IPS-NIHi11 (cell line): ENCODE results near the gene TNFRSF6B.

Source experiments
- DNase-seq: peaks from one replicate; pipeline ENCODE4 v3.0.0; 2012; ENCODE audit warnings: mixed read lengths, low spot score

TNFRSF6B gene

DNA sequence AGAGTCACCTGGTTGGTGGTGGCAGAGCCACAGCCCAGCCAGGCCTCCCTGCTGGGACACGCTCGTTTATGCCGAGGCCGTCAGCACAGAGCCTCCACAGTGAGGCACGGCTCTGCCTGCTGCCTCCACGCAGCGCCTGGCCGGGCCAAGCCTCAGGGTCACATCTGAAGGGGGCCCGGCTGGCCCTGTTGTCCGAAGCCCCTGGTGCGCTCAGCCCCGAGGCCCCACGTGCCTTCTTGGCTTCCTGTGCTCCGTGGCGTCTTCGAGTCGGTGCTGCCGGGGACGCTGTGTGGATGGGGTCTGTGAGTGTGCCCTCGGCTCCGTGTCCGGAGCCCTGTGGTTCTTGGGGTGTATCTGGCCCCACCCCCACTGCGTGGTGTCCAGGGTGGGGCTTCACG, 10.4 kb upstream of the TNFRSF6B start:
- DNase-seq: no peak

DNA sequence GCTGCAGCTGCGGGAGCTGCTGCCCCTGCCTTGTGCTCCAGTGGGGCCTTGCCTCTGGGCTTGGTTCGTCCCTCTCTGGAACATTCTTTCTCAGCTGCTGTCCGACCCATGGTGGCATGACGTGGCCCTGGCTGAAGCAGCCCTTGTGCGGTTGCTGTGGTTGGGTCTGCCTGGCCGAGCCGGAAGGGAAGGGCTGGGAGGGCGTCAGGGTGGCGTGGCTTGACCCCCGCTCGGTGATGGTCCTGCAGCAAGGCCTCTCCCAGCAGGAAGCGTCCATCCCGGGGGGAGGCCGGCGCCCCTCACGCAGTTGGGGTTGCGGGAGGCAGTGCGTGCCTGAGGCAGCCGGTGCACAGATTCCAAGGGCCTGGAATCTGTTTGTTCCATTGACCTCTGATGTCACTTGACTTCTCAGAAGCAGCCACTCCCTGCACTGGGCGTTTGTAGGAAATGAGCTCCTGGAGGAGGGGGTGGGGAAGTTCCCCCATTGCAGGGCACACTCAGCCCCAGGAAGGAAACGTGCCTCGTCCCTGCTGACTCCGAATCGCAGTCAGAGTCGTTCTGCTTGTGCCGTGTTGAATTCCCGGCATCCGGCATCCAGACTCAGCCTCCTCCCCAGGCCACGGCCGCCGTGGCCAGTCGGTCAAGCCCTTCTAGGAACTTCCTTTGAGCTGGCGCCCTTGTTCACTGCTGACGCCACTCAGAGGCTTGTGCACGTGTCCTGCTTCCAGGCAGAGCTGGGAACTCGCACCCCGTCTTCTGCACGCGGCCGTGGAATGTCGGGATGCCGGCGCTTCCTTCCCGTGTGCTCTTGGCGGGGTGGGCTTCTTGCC, 9.7 kb upstream of the TNFRSF6B start:
- DNase-seq: no peak

DNA sequence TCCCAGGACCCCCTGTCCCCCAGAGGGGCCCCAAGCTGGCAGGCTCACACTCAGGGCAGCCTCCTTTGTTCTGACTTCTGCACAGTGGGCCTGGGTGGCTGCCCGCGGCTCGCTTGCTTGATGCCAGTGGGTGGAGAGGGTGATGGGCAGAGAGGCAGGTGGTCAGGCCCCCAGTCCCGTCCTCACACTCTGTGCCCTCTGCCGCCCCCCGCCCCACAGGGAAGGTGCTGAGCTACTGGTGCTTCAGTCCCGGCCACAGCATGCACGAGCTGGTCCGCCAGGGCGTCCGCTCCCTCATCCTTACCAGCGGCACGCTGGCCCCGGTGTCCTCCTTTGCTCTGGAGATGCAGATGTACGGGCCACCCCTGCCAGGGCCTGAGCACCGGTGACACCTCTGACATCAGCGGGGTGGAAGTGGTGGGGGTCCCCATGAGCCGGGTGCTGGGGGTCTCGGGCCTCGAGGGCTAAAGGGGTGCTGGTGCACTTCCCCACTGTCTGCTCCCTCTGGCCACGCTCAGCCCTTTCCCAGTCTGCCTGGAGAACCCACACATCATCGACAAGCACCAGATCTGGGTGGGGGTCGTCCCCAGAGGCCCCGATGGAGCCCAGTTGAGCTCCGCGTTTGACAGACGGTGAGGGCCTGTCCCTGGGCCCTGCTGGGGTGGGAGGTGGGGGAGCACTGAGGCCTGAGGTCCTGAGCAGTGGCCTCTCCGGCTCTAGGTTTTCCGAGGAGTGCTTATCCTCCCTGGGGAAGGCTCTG, 8.9 kb upstream of the TNFRSF6B start:
- no peak for DNase-seq

DNA sequence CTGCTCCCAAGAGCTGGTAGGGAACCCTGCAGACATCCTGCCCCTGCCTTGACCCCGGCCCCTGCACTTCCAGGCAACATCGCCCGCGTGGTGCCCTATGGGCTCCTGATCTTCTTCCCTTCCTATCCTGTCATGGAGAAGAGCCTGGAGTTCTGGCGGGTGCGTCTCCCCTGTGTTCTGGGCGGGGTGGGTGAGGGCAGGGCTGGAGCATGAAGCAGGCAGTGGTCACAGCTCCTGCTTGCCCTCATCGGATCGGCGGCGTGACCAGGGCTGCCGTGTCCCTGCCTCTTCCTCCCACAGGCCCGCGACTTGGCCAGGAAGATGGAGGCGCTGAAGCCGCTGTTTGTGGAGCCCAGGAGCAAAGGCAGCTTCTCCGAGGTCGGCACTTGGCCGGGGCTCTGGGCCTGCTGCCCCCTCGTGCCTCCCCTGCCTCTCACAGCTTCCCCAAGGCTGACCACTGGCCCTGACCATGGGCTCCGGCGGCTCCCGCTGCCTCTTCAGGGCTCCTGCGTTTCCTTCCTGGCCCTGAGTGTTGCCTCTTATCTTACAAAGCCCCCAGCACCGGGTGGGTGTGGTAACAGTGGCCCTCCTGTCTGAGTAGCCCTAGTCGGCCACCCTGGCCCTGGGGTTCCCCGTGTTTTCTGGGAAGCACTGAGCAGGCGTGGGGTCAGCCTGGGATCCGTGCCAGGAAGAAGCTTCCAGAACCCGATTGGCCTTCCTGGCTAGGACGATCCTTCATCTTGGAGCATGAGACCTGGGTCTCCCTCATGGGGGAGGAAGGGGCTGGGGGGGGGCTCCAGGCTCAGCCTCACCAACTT, 8.0 kb upstream of the TNFRSF6B start:
- DNase-seq: no peak

DNA sequence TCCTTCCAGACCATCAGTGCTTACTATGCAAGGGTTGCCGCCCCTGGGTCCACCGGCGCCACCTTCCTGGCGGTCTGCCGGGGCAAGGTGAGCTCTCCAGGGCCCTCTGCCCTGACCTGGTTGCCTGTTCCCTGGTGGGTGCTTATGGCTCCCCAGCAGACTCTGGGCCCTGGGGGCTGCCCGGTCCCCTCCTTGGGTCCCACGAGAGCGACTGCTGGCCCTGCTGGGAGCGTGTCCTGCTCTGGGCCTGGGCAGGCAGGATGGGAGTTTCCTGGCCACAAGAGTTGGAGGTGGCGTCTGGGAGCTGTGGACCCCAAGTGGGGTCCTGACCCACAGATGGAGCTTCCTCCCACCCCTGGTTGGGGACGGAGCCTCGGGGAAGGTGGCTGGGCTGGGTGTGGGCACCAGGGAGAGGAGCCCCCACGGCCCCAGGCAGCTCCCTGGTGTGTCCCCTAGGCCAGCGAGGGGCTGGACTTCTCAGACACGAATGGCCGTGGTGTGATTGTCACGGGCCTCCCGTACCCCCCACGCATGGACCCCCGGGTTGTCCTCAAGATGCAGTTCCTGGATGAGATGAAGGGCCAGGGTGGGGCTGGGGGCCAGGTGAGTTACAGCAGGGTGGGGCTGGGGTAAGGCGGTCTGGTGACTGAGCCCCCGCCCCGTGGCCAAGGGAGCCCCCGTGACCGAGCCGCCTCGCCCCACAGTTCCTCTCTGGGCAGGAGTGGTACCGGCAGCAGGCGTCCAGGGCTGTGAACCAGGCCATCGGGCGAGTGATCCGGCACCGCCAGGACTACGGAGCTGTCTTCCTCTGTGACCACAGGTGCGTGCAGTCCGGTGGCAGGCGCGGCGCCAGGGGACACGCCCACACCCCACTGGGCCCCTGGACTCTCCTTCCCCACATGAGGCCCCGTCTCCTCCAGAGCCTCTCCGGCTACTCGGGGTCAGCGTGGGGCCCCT, 7.1 kb upstream of the TNFRSF6B start:
- no peak for DNase-seq

DNA sequence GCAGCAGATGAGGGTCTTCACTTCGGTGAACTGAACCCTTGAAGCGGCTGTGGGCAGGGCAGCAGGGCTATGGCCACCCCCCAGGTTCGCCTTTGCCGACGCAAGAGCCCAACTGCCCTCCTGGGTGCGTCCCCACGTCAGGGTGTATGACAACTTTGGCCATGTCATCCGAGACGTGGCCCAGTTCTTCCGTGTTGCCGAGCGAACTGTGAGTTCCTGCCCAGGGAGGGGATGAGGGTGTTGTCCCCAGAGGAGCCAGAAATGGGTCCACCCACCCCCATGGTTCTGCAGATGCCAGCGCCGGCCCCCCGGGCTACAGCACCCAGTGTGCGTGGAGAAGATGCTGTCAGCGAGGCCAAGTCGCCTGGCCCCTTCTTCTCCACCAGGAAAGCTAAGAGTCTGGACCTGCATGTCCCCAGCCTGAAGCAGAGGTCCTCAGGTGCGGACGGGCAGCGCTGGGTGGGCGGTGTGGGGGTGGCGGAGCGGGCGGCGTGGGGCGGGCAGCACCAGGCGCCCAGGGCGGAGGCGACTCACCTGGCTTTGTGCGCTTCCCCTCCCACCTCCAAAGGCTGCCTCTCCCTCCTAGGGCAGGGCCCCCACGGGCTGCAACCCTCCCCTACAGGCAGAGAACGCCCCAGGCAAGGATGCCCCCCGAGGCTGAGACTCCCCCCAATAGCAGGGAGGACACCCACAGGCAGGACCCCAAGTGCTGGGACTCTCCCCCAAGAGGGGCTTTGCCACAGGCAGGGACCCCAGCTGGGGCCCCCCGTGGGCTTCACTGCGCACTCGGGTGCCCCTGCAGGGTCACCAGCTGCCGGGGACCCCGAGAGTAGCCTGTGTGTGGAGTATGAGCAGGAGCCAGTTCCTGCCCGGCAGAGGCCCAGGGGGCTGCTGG, 6.2 kb upstream of the TNFRSF6B start:
- no peak for DNase-seq

DNA sequence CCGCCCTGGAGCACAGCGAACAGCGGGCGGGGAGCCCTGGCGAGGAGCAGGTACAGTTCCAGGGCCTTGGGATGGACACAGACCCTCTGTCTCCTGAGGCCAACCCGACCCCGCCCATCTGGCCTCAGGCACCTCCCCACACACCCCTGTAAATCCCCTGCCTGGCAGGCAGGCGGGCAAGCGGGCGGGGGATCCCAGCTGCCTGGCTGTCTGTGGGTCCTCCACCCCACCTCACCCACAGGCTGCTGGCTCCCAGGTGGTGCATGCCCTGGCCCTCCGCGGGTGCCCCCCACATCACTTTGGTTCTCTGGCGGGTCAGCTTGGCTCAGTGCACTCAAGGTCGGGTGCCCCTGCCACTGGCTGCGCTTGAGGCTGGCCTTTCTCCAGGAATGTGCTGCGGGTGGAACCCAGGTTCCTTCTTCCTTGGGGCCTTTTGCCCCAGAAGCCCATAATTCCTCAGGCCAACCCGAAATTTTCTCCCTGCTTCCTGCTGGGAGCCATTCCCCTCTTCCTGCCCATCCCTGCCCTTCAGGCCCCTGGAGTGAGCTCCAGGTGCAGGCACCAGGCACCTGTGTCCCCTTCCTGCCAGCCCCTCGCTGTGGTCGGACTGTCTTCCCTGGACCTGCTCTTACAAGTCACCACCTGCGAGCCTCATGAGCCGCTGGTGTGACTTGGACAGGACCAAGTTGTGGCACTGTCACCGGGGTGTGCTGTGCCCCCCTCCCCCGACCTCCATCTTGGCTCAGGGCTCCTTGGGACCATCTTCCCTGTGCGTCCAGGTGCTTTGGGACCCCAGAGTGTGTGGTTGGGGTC, 5.3 kb upstream of the TNFRSF6B start:
- DNase-seq: no peak

DNA sequence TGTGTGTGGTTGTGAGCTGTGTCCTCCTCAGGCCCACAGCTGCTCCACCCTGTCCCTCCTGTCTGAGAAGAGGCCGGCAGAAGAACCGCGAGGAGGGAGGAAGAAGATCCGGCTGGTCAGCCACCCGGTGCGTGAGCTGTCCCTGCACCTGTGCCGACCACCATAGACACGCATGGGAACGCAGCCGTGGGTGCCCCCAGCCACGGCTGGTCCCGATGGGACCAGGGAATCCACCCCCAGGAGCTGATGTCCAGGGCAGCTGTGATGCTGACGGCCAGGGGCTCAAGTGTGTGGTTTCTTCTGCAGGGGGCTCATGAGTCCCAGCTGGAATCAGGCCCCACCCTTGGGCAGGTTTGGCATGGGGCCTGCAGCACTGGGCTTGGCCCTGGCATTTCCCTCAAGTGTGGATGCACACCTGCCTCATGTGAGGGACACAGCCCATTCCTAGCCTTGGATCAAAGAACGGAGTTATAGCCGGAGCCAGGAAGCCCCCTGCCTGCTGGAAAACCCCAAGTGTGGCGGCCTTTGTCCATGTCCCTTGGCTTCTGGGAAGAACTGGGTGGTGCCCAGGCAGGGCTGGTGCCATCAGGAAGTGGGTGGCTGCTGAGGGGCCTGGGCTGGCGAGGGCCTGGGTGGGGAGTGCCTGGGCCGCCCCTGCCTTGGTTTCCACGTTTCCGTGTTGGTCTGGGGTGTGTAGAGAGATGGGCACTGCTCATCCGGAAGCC, 4.6 kb upstream of the TNFRSF6B start:
- DNase-seq: no peak

DNA sequence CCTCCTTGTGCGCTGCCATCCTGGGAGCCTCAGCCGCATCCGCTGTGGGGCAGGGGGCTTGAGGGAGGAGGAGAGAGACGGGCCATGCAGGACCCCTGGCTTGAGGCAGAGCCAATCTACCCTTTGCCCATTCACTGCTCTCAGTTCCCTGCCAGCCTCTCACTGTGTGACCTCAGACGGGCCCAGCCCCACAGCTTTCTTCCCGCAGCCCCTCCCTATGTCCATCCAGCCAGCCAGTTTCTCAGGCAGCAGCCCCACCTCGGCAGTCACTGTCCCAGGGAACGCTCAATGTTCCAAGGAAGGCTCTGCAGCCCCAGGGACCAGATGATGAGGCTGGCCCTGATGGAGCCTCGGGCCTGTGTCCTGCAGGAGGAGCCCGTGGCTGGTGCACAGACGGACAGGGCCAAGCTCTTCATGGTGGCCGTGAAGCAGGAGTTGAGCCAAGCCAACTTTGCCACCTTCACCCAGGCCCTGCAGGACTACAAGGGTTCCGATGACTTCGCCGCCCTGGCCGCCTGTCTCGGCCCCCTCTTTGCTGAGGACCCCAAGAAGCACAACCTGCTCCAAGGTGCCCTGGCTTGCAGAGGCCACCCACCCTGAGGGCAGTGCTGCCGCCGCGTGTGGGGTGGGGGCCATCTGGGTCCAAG, 3.9 kb upstream of the TNFRSF6B start:
- DNase-seq: no peak

DNA sequence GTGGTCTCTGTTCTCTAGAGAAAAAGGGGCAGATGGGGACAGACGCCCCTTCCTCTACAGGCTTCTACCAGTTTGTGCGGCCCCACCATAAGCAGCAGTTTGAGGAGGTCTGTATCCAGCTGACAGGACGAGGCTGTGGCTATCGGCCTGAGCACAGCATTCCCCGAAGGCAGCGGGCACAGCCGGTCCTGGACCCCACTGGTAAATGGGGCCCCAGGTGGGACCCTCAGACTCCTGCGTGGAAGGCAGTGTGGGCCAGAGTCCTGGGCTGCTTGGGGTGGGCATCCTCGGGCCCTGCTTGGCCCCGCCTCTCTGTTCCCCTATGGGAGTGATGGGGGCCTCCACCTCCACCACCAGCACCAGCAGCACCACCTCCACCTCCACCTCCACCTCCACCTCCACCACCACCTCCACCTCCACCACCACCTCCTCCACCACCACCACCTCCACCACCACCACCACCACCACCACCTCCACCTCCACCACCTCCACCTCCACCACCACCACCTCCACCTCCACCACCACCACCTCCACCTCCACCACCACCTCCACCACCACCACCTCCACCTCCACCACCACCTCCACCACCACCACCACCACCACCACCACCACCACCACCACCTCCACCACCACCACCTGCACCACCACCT, 3.2 kb upstream of the TNFRSF6B start:
- DNase-seq: peak; percentile 12

DNA sequence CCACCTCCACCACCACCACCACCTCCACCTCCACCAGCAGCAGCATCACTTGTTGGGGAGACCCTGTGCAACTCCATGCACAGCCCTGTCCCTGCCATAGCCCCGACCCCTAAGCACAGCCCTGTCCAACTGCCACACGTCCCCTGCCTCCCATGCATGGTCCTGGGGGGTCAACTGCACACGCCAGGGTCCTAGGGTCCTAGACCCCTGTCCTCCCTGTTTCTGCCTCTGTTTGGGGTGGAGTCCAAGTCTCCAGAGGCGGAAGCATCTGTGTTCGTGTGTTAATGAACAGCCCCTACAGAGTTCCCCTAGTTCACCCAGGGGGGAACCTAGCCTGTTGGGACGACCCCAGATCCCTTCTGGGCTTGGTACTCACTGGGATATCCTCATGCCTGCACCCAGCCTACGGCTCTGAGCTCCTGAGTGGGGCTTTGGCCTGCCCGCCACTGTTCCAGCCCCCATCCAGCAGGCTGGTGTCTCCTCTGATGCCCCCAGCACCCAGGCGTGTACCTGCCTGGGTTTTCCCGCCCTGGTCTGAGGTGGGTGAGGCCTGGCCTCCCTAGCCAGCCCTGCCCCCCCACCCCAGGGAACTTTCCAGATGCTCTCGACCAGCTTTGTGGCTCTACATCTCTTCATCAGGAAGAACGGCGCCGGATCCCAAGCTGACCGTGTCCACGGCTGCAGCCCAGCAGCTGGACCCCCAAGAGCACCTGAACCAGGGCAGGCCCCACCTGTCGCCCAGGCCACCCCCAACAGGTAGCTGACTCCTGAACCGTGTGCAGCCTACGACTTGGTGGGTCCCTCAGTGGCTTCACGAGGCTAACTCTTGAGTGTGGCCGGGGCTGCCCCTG, 2.5 kb upstream of the TNFRSF6B start:
- peak; percentile 10 for DNase-seq

DNA sequence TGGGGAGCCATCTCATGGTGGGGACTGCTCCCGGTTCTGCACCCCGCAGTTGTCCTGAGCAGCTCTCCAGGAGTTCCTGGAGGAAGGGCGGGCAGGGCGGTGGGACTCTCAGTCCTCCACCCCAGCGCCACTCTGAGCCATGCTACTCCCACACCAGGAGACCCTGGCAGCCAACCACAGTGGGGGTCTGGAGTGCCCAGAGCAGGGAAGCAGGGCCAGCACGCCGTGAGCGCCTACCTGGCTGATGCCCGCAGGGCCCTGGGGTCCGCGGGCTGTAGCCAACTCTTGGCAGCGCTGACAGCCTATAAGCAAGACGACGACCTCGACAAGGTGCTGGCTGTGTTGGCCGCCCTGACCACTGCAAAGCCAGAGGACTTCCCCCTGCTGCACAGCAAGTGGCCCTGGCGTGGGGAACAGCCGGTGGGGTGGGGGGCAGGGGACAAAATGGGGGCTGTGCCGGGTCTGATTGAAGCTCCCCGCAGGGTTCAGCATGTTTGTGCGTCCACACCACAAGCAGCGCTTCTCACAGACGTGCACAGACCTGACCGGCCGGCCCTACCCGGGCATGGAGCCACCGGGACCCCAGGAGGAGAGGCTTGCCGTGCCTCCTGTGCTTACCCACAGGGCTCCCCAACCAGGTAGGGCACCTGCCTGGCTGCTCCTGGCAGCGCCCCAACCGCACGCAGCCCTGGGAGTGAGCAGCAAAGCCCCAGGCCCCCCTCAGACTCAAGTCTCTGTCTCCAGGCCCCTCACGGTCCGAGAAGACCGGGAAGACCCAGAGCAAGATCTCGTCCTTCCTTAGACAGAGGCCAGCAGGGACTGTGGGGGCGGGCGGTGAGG, 1.6 kb upstream of the TNFRSF6B start:
- DNase-seq: peak; percentile 27

DNA sequence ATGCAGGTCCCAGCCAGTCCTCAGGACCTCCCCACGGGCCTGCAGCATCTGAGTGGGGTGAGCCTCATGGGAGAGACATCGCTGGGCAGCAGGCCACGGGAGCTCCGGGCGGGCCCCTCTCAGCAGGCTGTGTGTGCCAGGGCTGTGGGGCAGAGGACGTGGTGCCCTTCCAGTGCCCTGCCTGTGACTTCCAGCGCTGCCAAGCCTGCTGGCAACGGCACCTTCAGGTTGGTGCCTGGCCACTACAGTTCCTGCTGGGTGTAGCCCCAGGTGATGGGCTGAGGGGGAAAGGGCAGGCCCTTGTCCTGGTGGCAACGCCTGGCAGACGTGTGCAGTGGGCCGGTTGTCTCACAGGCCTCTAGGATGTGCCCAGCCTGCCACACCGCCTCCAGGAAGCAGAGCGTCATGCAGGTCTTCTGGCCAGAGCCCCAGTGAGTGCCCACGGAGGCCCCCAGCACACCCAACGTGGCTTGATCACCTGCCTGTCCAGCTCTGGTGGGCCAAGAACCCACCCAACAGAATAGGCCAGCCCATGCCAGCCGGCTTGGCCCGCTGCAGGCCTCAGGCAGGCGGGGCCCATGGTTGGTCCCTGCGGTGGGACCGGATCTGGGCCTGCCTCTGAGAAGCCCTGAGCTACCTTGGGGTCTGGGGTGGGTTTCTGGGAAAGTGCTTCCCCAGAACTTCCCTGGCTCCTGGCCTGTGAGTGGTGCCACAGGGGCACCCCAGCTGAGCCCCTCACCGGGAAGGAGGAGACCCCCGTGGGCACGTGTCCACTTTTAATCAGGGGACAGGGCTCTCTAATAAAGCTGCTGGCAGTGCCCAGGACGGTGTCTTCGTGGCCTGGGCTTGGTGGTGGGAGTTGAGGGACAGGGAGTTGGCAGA, 787 bp upstream of the TNFRSF6B start:
- DNase-seq: peak; percentile 38

DNA sequence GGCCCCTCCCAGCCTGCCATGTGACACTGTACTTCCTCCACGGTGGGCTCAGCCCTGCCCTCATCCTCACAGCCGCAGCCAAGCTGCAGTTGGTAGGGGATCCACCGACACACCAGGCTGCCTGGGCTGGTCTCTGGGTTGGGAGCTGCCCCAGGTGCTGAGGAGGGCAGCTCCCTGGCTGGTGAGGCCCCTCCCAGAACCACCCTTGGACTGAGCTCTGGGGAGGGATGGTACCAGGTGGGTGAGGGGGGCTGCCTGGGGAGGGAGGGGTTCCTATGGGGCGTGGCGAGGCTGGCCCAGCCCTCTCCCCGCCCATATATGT, 185 bp upstream of the TNFRSF6B start:
- DNase-seq: peak; percentile 89

DNA sequence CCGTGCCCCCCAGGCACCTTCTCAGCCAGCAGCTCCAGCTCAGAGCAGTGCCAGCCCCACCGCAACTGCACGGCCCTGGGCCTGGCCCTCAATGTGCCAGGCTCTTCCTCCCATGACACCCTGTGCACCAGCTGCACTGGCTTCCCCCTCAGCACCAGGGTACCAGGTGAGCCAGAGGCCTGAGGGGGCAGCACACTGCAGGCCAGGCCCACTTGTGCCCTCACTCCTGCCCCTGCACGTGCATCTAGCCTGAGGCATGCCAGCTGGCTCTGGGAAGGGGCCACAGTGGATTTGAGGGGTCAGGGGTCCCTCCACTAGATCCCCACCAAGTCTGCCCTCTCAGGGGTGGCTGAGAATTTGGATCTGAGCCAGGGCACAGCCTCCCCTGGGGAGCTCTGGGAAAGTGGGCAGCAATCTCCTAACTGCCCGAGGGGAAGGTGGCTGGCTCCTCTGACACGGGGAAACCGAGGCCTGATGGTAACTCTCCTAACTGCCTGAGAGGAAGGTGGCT, 960 bp downstream of the TNFRSF6B start:
- peak; percentile 50 for DNase-seq
